GF-D8 (cell line): ENCODE measurements around the gene CREB3L2.
"Not testable (repeated sequence)": the region's sequence is repeated elsewhere in the genome, so short reads cannot be mapped to it uniquely, and the experiment has no call there.

Experiments
- DNase-seq: peaks from one replicate; lab custom pipeline; 2025; lab: John Stamatoyannopoulos, UW

CREB3L2 gene

GRCh38 chr7:137987968-137988367, 13.9 kb downstream of the CREB3L2 start:
- DNase-seq: no peak

GRCh38 chr7:137987563-137987962, 14.3 kb downstream of the CREB3L2 start:
- DNase-seq: no peak

- DNase-seq: no peak
Measured at GRCh38 chr7:137987018-137987349, 14.9 kb downstream of the CREB3L2 start.

- DNase-seq: no peak
Measured at GRCh38 chr7:137986252-137987017, 15.5 kb downstream of the CREB3L2 start.

GRCh38 chr7:137985897-137986251, 16.0 kb downstream of the CREB3L2 start:
- no peak for DNase-seq

- DNase-seq: no peak
Measured at GRCh38 chr7:137985253-137985896, 16.5 kb downstream of the CREB3L2 start.

- DNase-seq: no peak
Measured at GRCh38 chr7:137984181-137985041, 17.5 kb downstream of the CREB3L2 start.

GRCh38 chr7:137983323-137984008, 18.4 kb downstream of the CREB3L2 start:
- DNase-seq: no peak

- not testable (repeated sequence) for DNase-seq
Measured at GRCh38 chr7:137982394-137982793, 19.5 kb downstream of the CREB3L2 start.

GRCh38 chr7:137981668-137982067, 20.2 kb downstream of the CREB3L2 start:
- DNase-seq: no peak

- no peak for DNase-seq
Measured at GRCh38 chr7:137981175-137981574, 20.7 kb downstream of the CREB3L2 start.

GRCh38 chr7:137980308-137980707, 21.6 kb downstream of the CREB3L2 start:
- DNase-seq: no peak

- no peak for DNase-seq
Measured at GRCh38 chr7:137978464-137979237, 23.2 kb downstream of the CREB3L2 start.

GRCh38 chr7:137977173-137977572, 24.7 kb downstream of the CREB3L2 start:
- no peak for DNase-seq

GRCh38 chr7:137976696-137977095, 25.2 kb downstream of the CREB3L2 start:
- no peak for DNase-seq

- DNase-seq: no peak
Measured at GRCh38 chr7:137976232-137976631, 25.7 kb downstream of the CREB3L2 start.

GRCh38 chr7:137975768-137976167, 26.1 kb downstream of the CREB3L2 start:
- no peak for DNase-seq

- DNase-seq: no peak
Measured at GRCh38 chr7:137975221-137975620, 26.7 kb downstream of the CREB3L2 start.

GRCh38 chr7:137974766-137975165, 27.1 kb downstream of the CREB3L2 start:
- no peak for DNase-seq

- DNase-seq: peak; percentile 41
Measured at GRCh38 chr7:137970253-137970975, 31.5 kb downstream of the CREB3L2 start.

GRCh38 chr7:137969828-137970227, 32.1 kb downstream of the CREB3L2 start:
- no peak for DNase-seq
